ENCODE measurements around the gene MYBPC2. TPM values are rescaled to one million over a fixed set of nuclear protein-coding genes. Genes with fewer than 3 reads are reported as not detected.

The MYBPC2 gene
- total RNA-seq, 6 donors from 2014 or later: 0.09 to 0.17 TPM; not detected in 4

DNA sequence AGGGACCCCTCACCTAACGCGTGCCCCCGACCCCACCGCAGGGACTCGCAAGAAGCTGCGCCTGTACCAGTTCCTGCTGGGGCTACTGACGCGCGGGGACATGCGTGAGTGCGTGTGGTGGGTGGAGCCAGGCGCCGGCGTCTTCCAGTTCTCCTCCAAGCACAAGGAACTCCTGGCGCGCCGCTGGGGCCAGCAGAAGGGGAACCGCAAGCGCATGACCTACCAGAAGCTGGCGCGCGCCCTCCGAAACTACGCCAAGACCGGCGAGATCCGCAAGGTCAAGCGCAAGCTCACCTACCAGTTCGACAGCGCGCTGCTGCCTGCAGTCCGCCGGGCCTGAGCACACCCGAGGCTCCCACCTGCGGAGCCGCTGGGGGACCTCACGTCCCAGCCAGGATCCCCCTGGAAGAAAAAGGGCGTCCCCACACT, 4.7 kb upstream of the MYBPC2 start:
- Histone ChIP-seq H3K36me3 (no peaks in the 10 kb centered on the region), H3K4me3 (peak overlapping the region in 3 of 4 donors; percentile 21 to 31 (median 24)), H3K27ac (peak overlapping the region in 2 of 4 donors; percentile 70 to 83), H3K4me1 (peaks cover 9 to 32% (median 24%) of the 10 kb centered on the region in 4 donors), H3K9me3 (no peaks in the 10 kb centered on the region), H3K27me3 (peaks cover 0 to 4% (median 0%) of the 10 kb centered on the region in 4 donors)
- peak; percentile 95 to 96 for DNase-seq
- WGBS, 2 donors: 0 to 7% methylated on average over 4 to 38 of the region's 38 CpGs
- peak; percentile 74 to 79 for ATAC-seq (ENCODE audit: low FRiP score in 2 of 2)
- peak in 1 of 2 donors; percentile 57 for TF ChIP-seq POLR2AphosphoS5 (IDR thresholded peaks at IDR 0.05)
- TF ChIP-seq EP300 (IDR thresholded peaks at IDR 0.05): no peak
- peak in 2 of 4 donors; percentile 26 to 84 for TF ChIP-seq POLR2A (IDR thresholded peaks at IDR 0.05)

DNA sequence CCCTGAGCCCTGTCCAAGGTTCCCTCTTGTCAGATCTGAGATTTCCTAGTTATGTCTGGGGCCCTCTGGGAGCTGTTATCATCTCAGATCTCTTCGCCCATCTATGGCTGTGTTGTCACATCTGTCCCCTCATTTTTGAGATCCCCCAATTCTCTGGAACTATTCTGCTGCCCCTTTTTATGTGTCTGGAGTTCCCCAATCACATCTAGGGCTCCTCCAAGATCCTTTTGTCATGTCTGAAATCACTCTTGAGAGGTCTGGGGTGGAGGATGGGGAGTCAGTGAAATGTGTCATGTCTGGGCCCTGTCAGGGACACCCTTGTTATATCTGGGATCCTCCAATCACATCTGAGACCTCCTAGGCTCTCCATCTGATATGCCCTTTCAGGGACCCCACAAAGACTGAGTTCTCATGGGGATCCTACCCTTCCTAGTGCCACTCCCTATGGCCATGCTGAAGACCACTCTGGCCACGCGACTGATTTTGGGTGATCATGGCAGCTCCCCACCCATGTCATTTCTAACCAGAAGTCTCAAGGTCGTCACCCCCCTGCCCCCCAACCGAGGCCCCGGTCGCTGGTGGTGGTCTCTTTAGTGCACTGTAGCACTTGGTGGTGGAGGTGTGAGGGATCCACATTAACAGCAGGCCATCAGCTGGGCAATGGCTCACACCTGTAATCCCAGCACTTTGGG, 3.8 kb upstream of the MYBPC2 start:
- ATAC-seq (ENCODE audit: low FRiP score in 2 of 2): no peak
- no peak overlapping the region for H3K27ac ChIP-seq

DNA sequence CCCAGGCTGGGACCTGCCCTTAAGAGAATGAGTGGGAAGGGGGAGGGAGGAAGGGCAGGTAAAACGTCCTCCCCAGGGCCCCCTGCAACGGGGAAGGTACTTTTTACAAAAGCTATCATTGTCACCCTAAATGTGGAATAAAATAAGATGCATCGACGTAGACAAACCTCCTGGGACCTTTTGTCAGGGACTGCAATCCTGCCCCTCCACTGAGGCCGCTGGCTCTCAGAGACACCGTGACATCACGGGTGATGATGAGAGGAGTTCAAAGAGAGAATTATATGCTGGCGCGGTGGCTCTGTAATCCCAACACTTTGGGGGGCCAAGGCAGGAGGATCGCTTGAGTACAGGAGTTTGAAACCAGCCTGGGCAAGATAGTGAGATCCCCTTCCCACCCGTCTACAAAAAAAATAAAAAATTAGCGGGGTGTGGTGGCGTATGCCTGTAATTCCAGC, 1.8 kb upstream of the MYBPC2 start:
- H3K27me3 ChIP-seq: peaks cover 0 to 4% (median 0%) of the 10 kb centered on the region in 4 donors
- H3K4me3 ChIP-seq: peak overlapping the region in 3 of 4 donors; percentile 65 to 79 (median 68)
- peaks cover 9 to 32% (median 24%) of the 10 kb centered on the region in 4 donors for H3K4me1 ChIP-seq
- no peaks in the 10 kb centered on the region for H3K9me3 ChIP-seq
- no peaks in the 10 kb centered on the region for H3K36me3 ChIP-seq
- WGBS, 2 donors: 37 to 40% methylated on average over 13 of the region's 13 CpGs
- H3K27ac ChIP-seq: peak overlapping the region; percentile 78 to 90 (median 85)
- DNase-seq (no peak), ATAC-seq (ENCODE audit: low FRiP score in 2 of 2) (no peak)
- no peak for TF ChIP-seq CTCF (IDR thresholded peaks at IDR 0.05)
- no peak for TF ChIP-seq EP300 (IDR thresholded peaks at IDR 0.05)
- no peak for TF ChIP-seq POLR2A (IDR thresholded peaks at IDR 0.05)
- no peak for TF ChIP-seq POLR2AphosphoS5 (IDR thresholded peaks at IDR 0.05)

More for the DNA sequence above, 3.8 kb upstream of the MYBPC2 start:
- 74 to 85% methylated on average over 2 to 7 of the region's 7 CpGs for WGBS, 2 donors
- Histone ChIP-seq H3K4me3 (no peak overlapping the region), H3K4me1 (peaks cover 9 to 32% (median 24%) of the 10 kb centered on the region in 4 donors), H3K27me3 (peaks cover 0 to 4% (median 0%) of the 10 kb centered on the region in 4 donors), H3K36me3 (no peaks in the 10 kb centered on the region), H3K9me3 (no peaks in the 10 kb centered on the region)
- no peak for TF ChIP-seq EP300 (IDR thresholded peaks at IDR 0.05)
- TF ChIP-seq CTCF (IDR thresholded peaks at IDR 0.05): no peak
- no peak for TF ChIP-seq POLR2A (IDR thresholded peaks at IDR 0.05)
- TF ChIP-seq POLR2AphosphoS5 (IDR thresholded peaks at IDR 0.05): no peak
- DNase-seq: peak in 1 of 2 donors; percentile 54

- peak in 1 of 4 donors; percentile 21 for TF ChIP-seq EP300 (IDR thresholded peaks at IDR 0.05)
- peak; percentile 44 to 62 for TF ChIP-seq POLR2AphosphoS5 (IDR thresholded peaks at IDR 0.05)
- TF ChIP-seq CTCF (IDR thresholded peaks at IDR 0.05): no peak
- peak in 1 of 4 donors; percentile 83 for TF ChIP-seq POLR2A (IDR thresholded peaks at IDR 0.05)
- peak overlapping the region; percentile 78 to 90 (median 85) for H3K27ac ChIP-seq
- H3K36me3 ChIP-seq: no peaks in the 10 kb centered on the region
- peak; percentile 90 to 95 for ATAC-seq (ENCODE audit: low FRiP score in 2 of 2)
- DNase-seq: peak; percentile 83 to 95
- H3K27me3 ChIP-seq: peaks cover 0 to 4% (median 0%) of the 10 kb centered on the region in 4 donors
- 0 to 1% methylated on average over 32 to 43 of the region's 54 CpGs for WGBS, 2 donors
- H3K9me3 ChIP-seq: no peaks in the 10 kb centered on the region
- H3K4me1 ChIP-seq: peaks cover 9 to 32% (median 24%) of the 10 kb centered on the region in 4 donors
- H3K4me3 ChIP-seq: peak overlapping the region; percentile 48 to 79 (median 66)
Observed at GRCh38 chr19:50431343-50432220, 1.1 kb upstream of the MYBPC2 start.

Measured in upper lobe of left lung (tissue), 6 donors.